HG03521 (cell line): ENCODE data around the gene LRRC36.

Experiments
- ATAC-seq: cut with Tn5 transposase; IDR thresholded peaks from one replicate; pipeline ENCODE4 v1.9.1; 2021; ENCODE audit warnings: mild to moderate bottlenecking, moderate library complexity; ENCODE audit not compliant: unreplicated experiment

LRRC36 gene

DNA sequence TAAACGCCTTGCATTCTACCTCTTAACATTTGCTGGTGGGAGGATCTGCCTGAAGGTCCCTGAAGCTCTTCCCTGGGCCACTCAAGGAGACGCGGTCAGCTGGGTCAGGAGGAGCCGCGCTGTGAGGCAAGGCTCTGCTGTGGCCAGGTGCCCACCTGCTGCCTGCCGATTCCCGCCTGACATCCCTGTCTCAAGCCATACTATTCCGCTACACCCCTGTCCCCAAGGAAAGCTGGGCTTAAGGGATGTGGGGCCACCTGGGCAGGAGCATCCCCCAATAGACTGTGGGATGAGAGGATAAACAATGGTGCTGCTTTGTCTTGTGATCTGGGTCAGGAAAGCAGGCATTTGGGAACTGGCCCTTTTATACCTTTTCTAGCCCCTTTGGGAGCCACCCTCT is 61.6 kb downstream of the LRRC36 start:
- ATAC-seq = no peak

DNA sequence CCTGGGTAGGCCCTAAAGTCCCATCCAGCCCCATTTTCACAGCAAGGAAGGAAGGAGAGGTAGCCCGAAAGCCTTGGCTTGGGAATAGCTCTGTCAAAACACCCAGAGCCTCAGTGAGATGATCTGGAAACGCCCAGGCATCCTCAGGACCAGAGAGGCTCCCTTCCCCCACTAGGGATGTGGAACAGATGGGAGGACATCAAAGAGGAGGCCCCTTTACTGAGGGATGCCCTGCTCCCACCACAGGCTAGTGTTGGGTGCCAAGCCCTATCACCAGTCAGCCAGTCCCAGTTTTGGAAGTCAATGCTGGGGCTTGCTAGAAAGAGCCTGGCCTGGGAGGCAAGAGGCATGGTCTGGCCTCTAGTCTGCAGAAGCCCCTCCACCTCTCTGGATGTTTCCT is 62.0 kb downstream of the LRRC36 start:
- no peak for ATAC-seq

DNA sequence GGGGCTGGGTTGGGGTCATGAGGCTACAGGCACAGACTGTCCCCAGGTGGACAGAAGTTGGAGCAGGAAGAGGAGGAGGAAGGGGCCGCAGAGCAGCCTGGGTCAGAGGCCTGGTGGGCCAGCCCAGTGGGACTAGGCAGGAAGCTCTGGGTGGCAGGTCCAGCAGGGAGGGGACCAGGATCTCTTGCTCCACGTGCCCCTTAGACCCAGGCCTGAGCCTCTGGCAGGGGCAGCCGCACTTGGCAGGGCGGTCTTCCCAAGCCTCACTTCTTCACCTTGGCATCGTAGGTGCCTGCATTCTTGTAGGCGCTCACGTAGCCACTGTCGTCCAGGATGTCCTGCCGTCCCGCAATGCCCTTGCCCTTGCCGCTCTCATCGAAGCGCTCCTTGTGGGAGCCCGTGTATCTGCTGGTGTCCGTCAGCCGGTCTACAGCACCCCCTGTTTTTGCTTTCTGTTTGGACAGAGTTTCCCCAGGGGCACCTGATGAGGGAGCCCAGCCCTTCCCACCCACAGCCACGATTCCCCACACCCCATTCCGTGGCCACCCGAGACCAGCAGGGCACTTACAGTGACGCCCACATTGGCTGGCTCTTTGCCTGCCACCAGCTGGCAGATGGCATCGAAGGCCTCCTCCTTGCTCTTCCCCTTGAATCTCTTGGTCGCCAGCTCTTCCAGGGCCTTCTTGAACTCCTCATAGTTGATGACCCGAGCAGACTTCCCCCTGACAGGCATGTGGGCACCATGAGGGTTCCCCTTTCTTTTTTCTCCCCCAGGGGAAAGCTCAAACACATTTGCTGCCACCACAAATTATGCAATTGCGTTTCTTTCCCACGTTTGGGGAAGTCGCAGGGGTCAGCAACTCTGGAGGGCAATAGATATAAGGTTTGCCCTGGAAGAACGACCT is 63.5 kb downstream of the LRRC36 start:
- ATAC-seq = no peak

DNA sequence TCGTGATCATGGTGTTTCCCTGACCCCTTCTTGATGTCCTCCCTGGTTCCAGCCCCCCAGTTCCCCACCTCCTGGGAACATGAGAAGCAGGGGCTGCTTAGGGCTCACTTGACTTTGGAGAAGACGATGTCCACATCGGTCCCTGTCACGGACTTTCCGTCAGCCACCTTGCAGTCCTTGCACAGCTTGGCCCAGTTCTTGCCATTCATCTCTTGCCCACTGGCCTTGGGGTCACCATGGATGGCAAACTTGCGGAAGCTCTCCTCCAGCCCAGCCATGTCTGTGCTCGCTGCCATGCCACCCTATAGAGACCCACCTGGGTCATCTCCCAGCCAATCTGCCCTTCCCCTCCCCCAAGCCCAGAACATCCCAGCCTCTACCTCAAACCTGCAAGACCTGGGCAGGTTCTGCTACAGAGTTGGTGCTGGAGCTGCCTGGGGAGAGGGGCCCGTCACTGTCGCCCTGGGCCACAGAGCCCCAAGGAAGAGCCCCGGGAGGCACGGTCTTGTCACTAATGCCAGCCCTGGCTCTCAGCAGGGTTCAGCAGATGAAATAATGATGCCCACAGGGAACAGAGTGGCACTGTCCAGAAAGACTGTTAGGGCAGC is 64.3 kb downstream of the LRRC36 start:
- ATAC-seq = no peak

DNA sequence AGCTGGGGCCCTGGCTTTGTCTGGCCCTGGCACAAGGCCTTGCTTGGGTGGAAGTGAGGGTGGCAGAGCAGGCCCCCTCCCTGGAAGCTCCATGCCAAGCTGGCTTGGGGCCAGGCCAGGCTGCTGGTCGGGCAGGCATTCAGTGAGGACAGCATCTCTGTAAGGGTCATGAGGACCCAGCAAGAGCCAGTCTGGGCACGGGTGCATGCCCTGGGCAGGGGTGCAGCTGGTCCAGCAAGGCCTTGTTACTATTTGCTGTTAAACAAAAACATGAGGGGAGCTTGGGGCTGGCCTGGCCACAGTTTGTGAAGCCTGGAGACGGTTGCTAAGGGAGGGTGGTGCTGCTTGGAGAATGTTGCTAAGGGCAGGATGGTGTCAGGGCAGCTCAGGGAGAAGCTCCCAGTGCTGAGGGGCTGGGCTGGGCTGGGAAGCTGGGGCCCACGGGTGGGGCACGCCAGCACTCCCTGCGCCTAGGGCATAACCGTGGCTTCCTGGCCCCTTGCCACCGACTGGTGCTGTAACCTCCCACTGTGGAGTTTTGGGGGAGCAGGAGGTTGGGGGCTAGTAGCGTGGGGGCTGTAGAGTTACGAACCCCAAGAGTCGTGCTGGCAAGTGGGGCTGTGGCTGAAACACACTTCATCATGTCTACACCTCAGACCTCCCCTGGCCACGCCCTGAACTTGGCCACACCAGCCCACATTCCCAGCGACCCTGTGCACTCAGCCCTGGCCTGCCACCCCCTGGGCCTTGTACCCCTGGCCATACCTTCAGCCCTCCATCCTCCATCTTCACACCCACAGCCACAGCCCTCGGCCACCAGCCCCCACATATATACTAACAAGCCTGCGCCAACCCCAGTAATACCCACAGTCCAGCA is 65.0 kb downstream of the LRRC36 start:
- no peak for ATAC-seq

DNA sequence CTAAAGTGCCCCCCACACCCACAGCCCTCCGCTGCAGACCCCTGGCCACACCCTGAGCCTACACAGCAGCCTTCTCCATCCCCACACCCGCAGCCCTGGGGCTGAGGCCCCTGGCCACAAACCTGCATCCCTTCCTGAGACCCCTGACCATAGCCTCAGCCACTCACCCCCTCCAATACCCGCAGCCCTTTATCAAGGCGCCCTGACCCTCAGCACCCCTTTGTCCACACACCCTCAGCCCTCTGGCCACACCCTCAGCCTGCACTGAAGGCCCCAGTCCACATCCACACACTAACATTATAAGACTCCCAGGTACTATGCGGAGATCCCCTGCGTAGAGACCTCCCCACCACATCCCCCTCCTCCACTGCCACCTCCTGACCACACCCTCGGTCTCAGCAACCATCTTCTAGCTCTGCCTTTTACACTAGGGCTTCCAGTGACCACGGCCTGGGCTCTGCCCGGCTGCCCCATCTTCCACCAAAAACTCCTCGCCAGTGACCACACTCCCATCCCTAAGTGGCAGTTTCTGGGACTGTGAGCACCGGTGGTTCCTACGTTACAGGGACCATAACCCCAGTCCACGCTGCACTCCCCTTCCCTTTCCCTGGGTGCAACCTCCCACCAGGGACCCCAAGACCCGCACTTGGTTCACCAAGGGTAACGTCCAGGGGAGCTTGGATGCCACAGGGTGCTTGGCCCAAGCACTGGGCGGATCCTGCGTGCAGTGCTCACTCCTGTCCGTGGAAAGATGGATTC is 65.9 kb downstream of the LRRC36 start:
- ATAC-seq = no peak

DNA sequence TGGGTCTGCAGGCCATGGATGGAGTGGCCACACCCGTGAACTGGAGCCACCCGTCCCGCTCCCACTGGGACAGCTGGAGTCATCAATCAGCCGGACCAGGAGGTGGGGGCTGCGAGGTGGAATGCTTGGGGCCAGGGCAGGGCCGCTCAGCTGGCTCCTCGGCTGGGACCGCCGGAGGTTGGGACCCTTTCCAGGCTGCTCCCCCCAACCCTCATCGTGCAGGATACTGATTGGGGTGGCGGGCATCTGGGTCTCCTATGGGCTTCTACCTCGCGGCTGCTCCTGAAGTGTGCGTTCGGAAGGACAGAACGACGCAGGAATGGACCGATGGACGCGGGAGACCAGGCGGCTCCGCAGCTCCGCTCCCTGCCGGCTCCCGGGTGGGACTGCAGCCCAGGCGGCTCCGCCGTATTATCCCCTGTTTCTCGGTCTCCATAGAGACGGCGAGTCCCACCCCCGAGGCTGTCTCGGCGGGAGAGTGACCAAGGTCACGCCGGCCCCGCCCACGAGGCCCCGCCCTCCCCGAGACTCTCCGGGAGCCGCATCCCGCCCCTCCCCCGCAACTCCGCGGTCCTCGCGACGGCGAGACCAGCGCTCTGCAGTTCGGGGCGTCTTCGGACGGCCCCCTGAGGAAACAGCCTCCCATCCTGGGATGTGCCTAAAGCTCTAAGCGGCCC is 66.6 kb downstream of the LRRC36 start, which contains the start of gene TPPP3:
TPPP3 (minus strand) TSS at position 388 of the 677 bp plus-strand sequence. CDS start 2,387 bp downstream, outside the sequence.
- no peak for ATAC-seq

DNA sequence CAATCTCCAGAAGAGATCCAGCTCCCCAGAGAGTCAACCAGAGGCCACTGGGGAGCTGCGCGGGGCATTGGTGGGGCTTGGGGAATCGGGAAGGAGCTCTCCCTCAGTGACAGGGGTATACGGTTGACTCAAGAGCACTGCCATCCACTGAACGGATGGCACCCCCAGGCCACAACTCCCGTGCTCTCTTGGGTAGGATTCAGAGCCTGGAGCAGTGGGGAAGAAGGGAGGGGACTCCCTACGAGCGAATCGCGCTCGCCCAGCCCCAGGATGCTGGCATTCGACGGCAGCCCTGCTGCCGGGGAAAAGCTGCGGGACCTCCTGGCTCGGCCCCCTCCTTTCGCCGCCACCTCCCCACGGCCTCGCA is 67.2 kb downstream of the LRRC36 start:
- no peak for ATAC-seq

DNA sequence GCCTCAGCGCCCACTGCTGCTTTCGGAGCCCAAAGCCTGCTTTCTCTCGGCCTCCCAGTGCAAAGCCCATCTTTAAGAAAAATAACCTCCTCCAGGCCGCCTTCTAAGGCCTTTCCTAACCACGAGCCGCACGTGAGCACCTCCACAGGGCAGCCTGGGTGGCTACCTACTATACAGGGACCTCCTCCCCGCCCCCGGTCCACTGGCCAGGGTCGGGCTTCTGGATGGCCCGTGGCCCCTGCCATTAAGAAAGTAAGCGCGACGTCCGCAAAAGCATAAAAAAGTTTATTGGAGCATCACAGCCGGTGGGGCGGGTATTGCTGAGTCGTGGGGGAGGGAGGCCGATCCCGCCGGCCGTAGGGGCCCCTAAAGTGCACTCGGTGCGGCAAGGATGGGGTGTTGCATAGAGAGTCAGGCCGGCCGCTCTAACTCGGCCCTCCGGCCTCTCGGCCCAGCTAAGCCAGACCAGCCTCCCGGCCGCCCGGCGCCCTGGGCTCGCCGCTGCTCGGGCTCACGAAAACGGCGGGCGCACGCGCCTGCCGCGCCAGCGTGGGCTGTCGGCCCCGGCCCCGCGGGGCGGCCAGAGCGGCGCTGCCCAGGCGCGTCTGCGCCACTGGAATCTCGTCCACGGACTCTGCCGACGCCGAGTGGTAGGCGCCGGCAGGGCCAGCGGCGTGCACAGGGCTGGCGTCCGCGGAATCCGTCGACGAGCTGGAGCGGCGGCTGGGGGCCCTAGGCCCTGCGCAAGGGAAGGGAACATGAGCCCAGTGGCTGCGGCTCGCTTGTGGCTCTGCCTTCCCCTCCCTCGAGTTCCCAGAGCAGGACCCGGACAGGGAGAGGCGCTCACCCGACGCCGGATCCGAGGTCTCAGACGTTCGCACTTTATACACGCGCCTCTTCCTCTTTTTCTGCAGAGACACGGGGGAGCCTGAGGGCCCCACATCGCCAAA is 67.8 kb downstream of the LRRC36 start:
- ATAC-seq = no peak

DNA sequence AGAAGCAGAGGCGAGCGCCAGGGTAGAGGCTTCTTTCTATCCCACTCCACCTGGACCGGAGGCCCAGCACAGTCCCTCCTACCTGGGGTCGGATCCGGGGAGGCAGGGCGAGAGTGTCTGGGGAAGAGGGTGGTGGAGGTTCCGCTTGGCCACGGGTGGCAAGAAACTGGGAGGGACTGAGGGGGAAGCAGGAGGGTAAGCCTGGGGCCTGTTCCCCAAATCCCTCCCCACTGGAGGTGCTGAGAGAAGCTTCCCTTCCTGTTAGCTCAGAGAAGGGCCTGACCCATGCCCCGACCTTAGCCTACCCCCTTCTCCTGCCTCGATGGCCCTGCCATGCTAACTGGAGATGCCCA is 68.5 kb downstream of the LRRC36 start:
- no peak for ATAC-seq

DNA sequence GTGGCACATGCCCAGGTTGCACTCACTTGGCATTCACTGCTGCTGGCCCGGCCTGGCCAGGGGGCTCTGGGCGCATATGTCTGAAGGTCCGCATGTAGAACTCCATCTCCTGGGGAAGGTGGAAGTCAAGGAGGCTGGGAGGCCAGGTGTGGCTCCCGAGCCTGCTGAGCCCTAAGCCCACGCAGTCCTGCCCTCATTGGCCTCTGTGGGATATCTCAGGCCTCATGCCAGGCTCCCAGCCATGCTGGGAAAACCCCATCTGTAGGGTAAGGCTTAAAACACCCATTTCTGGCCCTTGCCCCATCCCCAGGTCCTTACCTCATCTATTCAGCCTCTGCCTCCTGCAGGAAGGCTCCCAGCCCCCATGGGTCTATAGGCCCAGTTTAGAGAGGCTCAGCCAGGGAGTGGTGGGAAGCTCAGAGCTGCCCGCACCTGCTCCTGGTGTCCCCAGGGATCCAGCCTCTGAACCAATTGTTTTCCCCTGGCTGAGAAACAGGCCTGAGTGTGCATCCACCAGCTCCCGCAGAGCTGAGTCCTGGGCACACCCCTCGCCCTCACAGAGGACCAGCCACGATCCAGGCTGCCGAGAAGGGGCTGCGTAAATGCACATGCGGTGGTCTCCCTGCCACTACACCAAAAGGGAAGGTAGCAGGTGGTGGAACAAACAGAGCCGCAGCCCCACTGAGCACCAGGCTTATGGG is 69.0 kb downstream of the LRRC36 start:
- no peak for ATAC-seq

DNA sequence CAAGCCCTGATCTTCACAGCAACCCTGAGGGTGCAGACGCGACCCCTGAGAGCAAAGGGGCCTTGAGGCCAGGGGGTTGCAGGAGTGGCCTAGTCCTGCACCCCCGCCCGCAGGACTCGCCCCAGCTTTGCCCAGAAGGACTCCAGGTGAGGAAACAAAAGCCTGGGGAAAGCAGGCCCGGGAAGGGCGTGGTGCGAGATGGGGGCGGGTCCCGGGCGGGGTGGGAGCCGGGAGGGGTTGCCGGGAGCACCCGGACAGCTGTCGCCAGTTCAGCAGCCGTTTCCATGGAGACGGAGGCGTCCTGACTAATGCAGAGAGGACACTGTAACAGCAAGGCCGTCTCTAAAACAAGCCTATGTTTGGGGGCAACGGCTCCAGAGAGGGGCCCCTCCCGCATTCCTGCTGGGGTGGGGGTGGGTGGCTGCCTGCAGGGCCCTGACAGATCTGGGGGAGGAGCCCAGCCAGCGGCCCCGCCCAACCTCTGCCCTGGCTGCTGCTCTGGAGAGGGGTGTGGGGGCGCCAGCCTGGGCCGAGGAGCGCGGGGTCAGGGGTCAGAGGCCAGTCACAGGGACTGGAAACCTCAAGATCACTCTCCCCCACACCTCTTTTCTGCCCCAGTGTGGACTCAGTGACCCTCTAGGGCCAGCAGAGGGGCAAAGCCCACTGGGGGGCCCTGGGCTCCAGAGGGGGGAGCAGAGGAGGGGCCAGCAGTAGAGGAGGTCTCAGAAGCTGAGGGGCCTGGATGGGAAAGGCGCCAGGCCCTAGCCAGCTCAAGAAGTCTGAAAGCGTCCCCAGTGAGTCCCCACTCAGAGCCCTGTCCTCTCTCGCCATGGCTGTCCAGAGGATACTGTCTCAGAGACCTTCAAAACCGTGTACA is 69.8 kb downstream of the LRRC36 start:
- ATAC-seq = no peak

DNA sequence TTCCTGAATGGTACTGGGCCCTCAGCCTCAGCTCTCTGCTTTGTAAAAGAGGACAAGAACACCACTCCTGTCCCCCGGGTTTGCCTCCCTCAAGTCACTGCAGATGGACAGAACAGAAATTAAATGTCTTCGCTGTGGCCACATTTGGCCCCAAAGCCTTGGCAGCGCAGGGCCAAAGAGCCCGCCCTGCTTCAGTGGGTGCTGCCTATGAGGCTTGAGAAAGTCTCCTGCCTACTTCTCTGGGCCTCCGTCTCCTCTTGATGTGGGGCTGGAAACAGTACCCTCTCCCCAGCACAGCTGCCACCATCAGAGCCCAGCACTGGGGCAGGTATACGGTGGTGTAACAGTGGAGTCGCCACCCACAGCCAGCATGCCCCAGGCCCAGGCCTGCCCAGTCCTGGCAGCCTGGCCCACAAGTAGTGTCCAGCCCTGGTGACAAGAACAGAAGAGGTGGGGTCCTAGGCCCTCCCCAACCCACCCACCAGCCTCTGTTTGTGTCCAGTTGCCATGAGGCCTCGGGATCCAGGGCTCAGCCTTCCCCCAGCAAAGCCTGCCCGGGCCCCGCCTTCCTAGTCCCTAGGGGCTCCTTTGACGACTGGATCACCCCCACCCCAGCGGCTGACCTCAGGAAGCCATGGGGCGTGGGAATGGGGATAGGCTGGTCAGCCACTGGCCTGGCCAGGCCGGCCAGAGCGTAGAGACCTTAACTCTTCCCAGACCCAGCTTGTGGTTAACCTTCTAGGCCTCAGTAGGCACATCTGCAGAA is 70.6 kb downstream of the LRRC36 start:
- ATAC-seq = no peak

DNA sequence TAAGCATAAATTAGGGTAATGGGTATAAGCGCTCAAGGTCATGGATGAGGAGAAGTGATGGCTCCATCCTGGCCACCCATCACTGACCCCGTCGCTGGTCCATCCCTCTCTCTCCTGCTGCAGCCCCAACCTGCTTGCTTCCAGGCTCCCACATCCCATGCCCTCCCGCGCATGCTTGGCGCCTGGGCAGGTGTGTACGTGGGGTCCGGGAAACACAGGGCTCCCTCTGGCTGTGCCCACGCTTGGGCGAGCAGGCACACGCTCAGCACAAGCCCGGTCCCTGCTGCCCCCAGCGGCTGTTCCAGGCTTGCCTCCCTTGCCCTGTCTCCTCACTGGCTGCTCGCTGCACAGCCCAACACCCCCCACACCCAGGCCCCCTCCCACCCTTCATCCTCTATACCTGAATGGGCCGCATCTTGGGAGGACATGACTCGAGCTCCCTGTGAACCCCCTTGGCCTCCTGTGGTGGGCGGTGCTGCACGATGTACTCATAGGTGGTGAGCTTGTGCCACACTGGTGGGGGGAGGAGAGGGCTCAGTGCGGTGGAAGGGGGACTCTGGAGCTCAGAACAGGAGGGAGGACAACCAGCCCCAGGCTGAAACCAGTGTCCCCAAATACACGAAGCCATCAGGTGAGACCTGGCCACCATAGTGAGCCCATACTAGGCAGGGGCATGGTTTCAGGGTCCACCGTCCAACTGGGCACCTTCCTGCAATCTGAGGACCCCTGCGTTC is 71.4 kb downstream of the LRRC36 start:
- no peak for ATAC-seq

DNA sequence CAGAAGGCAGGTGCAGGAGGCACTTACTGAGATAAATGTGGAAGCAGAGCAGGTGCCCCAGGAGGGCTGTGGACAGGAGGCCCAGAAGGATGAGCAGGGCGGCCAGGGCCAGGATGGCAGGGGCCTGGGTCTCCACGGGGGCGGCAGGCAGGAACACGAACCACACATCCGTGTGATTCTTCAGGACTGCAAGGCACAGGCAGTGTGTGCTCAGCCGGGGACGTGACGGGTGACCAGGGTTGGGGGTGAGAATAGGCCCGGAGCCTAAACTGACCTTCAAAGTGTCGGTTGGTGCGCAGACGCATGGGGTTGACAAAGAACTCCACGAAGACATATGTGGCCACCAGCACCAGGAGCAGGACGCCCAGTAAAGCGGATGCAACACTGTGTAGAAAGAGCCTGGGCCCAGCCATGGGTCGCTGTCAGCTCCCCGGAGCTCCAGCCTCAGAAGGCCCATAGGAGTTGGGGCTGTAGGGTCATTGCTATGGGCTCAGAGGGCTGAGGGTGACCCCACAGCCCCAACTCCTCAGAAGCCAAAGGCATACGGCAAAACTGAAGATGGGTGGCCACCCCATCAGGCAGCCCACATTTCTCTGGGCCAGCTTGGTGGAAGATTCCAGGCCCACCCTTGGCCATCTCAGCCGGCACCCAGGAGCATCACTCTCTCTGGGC is 72.1 kb downstream of the LRRC36 start:
- no peak for ATAC-seq
